ENCODE measurements around the gene TSR3.

The TSR3 gene

GRCh38 chr16:1341495-1342420 is 9.9 kb downstream of the TSR3 start:
- TF ChIP-seq CTCF (IDR thresholded peaks at IDR 0.05; ENCODE audit: borderline replicate concordance, insufficient read depth, low read depth, low read length): no peak
- no peak overlapping the region for H3K4me3 ChIP-seq (ENCODE audit: low read depth, low read length)

GRCh38 chr16:1340730-1341494 is 10.8 kb downstream of the TSR3 start:
- no peak for TF ChIP-seq CTCF (IDR thresholded peaks at IDR 0.05; ENCODE audit: borderline replicate concordance, insufficient read depth, low read depth, low read length)
- no peak overlapping the region for H3K4me3 ChIP-seq (ENCODE audit: low read depth, low read length)

GRCh38 chr16:1338855-1339675 is 12.6 kb downstream of the TSR3 start:
- no peak overlapping the region for H3K4me3 ChIP-seq (ENCODE audit: low read depth, low read length)
- TF ChIP-seq CTCF (IDR thresholded peaks at IDR 0.05; ENCODE audit: borderline replicate concordance, insufficient read depth, low read depth, low read length): no peak

DNA sequence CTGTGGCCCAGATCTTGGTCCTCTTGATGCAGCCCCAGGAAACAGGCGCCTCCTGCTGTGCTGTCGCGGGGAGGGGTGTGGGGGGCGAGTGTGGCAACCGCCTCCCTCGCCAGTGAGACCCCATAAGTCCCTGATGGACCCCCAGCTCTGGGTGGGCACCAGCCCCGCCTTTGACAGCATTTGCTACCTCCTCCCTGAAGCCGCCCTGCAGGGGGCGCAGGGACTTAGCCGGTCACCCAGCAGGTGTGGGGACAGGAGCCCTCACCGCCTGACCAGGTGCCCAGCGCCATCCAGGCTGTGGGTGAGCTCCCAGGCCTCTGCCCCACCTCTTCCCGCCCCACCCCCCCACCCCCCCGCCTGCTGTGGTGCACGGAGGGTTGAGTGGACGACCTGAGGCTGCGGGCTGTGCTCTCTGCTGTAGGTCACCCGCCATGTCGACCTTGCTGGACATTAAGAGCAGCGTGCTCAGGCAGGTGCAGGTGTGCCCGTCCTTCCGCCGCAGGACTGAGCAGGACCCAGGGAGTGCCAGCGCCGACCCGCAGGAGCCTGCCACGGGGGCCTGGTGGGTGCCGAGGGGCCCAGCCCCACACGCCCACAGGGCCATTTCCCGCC is 13.5 kb downstream of the TSR3 start:
- peak; percentile 71 for TF ChIP-seq CTCF (IDR thresholded peaks at IDR 0.05; ENCODE audit: borderline replicate concordance, insufficient read depth, low read depth, low read length)
- no peak overlapping the region for H3K4me3 ChIP-seq (ENCODE audit: low read depth, low read length)

GRCh38 chr16:1337486-1337885 is 14.2 kb downstream of the TSR3 start:
- no peak overlapping the region for H3K4me3 ChIP-seq (ENCODE audit: low read depth, low read length)
- no peak for TF ChIP-seq CTCF (IDR thresholded peaks at IDR 0.05; ENCODE audit: borderline replicate concordance, insufficient read depth, low read depth, low read length)

GRCh38 chr16:1336619-1337018 is 15.1 kb downstream of the TSR3 start:
- TF ChIP-seq CTCF (IDR thresholded peaks at IDR 0.05; ENCODE audit: borderline replicate concordance, insufficient read depth, low read depth, low read length): no peak
- no peak overlapping the region for H3K4me3 ChIP-seq (ENCODE audit: low read depth, low read length)
